ENCODE results near the gene ESPL1. TPM values are rescaled to one million over a fixed set of nuclear protein-coding genes. Genes with fewer than 3 reads are reported as not detected.

The ESPL1 gene
- total RNA-seq, 3 donors from 2014 or later, result 19.9 to 21.9 (median 20.0) TPM

- Mint-ChIP-seq H3K36me3 (ENCODE audit: insufficient read depth) (no peaks in the 10 kb centered on the region), H3K9me3 (no peaks in the 10 kb centered on the region), H3K27me3 (ENCODE audit: low read depth) (no peaks in the 10 kb centered on the region), H3K4me3 (no peak overlapping the region), H3K4me1 (ENCODE audit: low read depth) (peaks cover 21% of the 10 kb centered on the region)
- no peak for ATAC-seq
- no peak for DNase-seq
Measured at GRCh38 chr12:53265783-53266182, 2.3 kb upstream of the ESPL1 start.

- DNase-seq, result peak; percentile 15
- Mint-ChIP-seq H3K4me3 (peak overlapping the region; percentile 99), H3K36me3 (ENCODE audit: insufficient read depth) (no peaks in the 10 kb centered on the region), H3K27me3 (ENCODE audit: low read depth) (no peaks in the 10 kb centered on the region), H3K4me1 (ENCODE audit: low read depth) (peaks cover 21% of the 10 kb centered on the region), H3K9me3 (no peaks in the 10 kb centered on the region)
- peak; percentile 44 to 48 for ATAC-seq
Measured at GRCh38 chr12:53267306-53267998, 647 bp upstream of the ESPL1 start.

- no peaks in the 10 kb centered on the region for H3K36me3 Mint-ChIP-seq (ENCODE audit: insufficient read depth)
- ATAC-seq (peak; percentile 6 to 14), DNase-seq (no peak)
- peak overlapping the region; percentile 99 for H3K4me3 Mint-ChIP-seq
- H3K4me1 Mint-ChIP-seq (ENCODE audit: low read depth), result peaks cover 21% of the 10 kb centered on the region
- no peaks in the 10 kb centered on the region for H3K27me3 Mint-ChIP-seq (ENCODE audit: low read depth)
- no peaks in the 10 kb centered on the region for H3K9me3 Mint-ChIP-seq
Measured at GRCh38 chr12:53268630-53269562, 797 bp downstream of the ESPL1 start.

GRCh38 chr12:53274445-53274844 lies 6.3 kb downstream of the ESPL1 start:
- Mint-ChIP-seq H3K4me3 (no peak overlapping the region), H3K36me3 (ENCODE audit: insufficient read depth) (no peaks in the 10 kb centered on the region), H3K27me3 (ENCODE audit: low read depth) (no peaks in the 10 kb centered on the region)

GRCh38 chr12:53276511-53276910 lies 8.4 kb downstream of the ESPL1 start:
- ATAC-seq (no peak), DNase-seq (no peak)
- no peaks in the 10 kb centered on the region for H3K36me3 Mint-ChIP-seq (ENCODE audit: insufficient read depth)
- H3K27me3 Mint-ChIP-seq (ENCODE audit: low read depth), result no peaks in the 10 kb centered on the region
- H3K4me3 Mint-ChIP-seq, result no peak overlapping the region
- H3K9me3 Mint-ChIP-seq, result no peaks in the 10 kb centered on the region
- H3K4me1 Mint-ChIP-seq (ENCODE audit: low read depth), result no peaks in the 10 kb centered on the region

More at GRCh38 chr12:53274445-53274844, 6.3 kb downstream of the ESPL1 start:
- DNase-seq (no peak), ATAC-seq (no peak)
- Mint-ChIP-seq H3K9me3 (no peaks in the 10 kb centered on the region), H3K4me1 (ENCODE audit: low read depth) (no peaks in the 10 kb centered on the region)

- Mint-ChIP-seq H3K27me3 (ENCODE audit: low read depth) (no peaks in the 10 kb centered on the region), H3K4me1 (ENCODE audit: low read depth) (no peaks in the 10 kb centered on the region), H3K9me3 (no peaks in the 10 kb centered on the region), H3K36me3 (ENCODE audit: insufficient read depth) (no peaks in the 10 kb centered on the region), H3K4me3 (no peak overlapping the region)
- no peak for ATAC-seq
- DNase-seq, result no peak
Measured at GRCh38 chr12:53277981-53278380, 9.9 kb downstream of the ESPL1 start.

GRCh38 chr12:53279283-53279869 lies 11.3 kb downstream of the ESPL1 start:
- DNase-seq, result no peak
- H3K4me1 Mint-ChIP-seq (ENCODE audit: low read depth), result no peaks in the 10 kb centered on the region
- H3K4me3 Mint-ChIP-seq, result no peak overlapping the region
- ATAC-seq, result no peak
- H3K9me3 Mint-ChIP-seq, result no peaks in the 10 kb centered on the region
- no peaks in the 10 kb centered on the region for H3K36me3 Mint-ChIP-seq (ENCODE audit: insufficient read depth)
- H3K27me3 Mint-ChIP-seq (ENCODE audit: low read depth), result no peaks in the 10 kb centered on the region

GRCh38 chr12:53279888-53280498 lies 11.9 kb downstream of the ESPL1 start:
- H3K36me3 Mint-ChIP-seq (ENCODE audit: insufficient read depth), result no peaks in the 10 kb centered on the region
- DNase-seq, result no peak
- no peaks in the 10 kb centered on the region for H3K9me3 Mint-ChIP-seq

GRCh38 chr12:53286448-53286847 lies 18.3 kb downstream of the ESPL1 start:
- H3K27me3 Mint-ChIP-seq (ENCODE audit: low read depth), result no peaks in the 10 kb centered on the region
- H3K4me3 Mint-ChIP-seq, result no peak overlapping the region
- H3K4me1 Mint-ChIP-seq (ENCODE audit: low read depth), result peaks cover 13% of the 10 kb centered on the region
- no peaks in the 10 kb centered on the region for H3K9me3 Mint-ChIP-seq
- H3K36me3 Mint-ChIP-seq (ENCODE audit: insufficient read depth), result no peaks in the 10 kb centered on the region
- no peak for ATAC-seq
- DNase-seq, result no peak

More at GRCh38 chr12:53279888-53280498, 11.9 kb downstream of the ESPL1 start:
- no peaks in the 10 kb centered on the region for H3K27me3 Mint-ChIP-seq (ENCODE audit: low read depth)
- H3K4me1 Mint-ChIP-seq (ENCODE audit: low read depth), result no peaks in the 10 kb centered on the region
- H3K4me3 Mint-ChIP-seq, result no peak overlapping the region
- ATAC-seq, result no peak

GRCh38 chr12:53287741-53288216 lies 19.7 kb downstream of the ESPL1 start:
- H3K27me3 Mint-ChIP-seq (ENCODE audit: low read depth), result no peaks in the 10 kb centered on the region
- no peaks in the 10 kb centered on the region for H3K36me3 Mint-ChIP-seq (ENCODE audit: insufficient read depth)
- no peak overlapping the region for H3K4me3 Mint-ChIP-seq
- peaks cover 15% of the 10 kb centered on the region for H3K4me1 Mint-ChIP-seq (ENCODE audit: low read depth)
- DNase-seq (peak; percentile 72), ATAC-seq (peak; percentile 88 to 89)
- no peaks in the 10 kb centered on the region for H3K9me3 Mint-ChIP-seq

- Mint-ChIP-seq H3K27me3 (ENCODE audit: low read depth) (no peaks in the 10 kb centered on the region), H3K9me3 (no peaks in the 10 kb centered on the region), H3K36me3 (ENCODE audit: insufficient read depth) (no peaks in the 10 kb centered on the region), H3K4me3 (no peak overlapping the region), H3K4me1 (ENCODE audit: low read depth) (peaks cover 15% of the 10 kb centered on the region)
- DNase-seq, result no peak
- ATAC-seq, result no peak
Measured at GRCh38 chr12:53288322-53288721, 20.2 kb downstream of the ESPL1 start.

GRCh38 chr12:53289891-53290290 lies 21.8 kb downstream of the ESPL1 start:
- H3K9me3 Mint-ChIP-seq, result no peaks in the 10 kb centered on the region
- ATAC-seq (no peak), DNase-seq (no peak)
- peaks cover 19% of the 10 kb centered on the region for H3K4me1 Mint-ChIP-seq (ENCODE audit: low read depth)
- no peak overlapping the region for H3K4me3 Mint-ChIP-seq
- H3K36me3 Mint-ChIP-seq (ENCODE audit: insufficient read depth), result no peaks in the 10 kb centered on the region
- no peaks in the 10 kb centered on the region for H3K27me3 Mint-ChIP-seq (ENCODE audit: low read depth)

- ATAC-seq (no peak), DNase-seq (no peak)
- Mint-ChIP-seq H3K4me3 (no peak overlapping the region), H3K27me3 (ENCODE audit: low read depth) (no peaks in the 10 kb centered on the region), H3K9me3 (no peaks in the 10 kb centered on the region), H3K36me3 (ENCODE audit: insufficient read depth) (no peaks in the 10 kb centered on the region), H3K4me1 (ENCODE audit: low read depth) (peaks cover 26% of the 10 kb centered on the region)
Measured at GRCh38 chr12:53290661-53291060, 22.6 kb downstream of the ESPL1 start.

- peaks cover 1% of the 10 kb centered on the region for H3K36me3 Mint-ChIP-seq (ENCODE audit: insufficient read depth)
Measured at GRCh38 chr12:53292426-53292825, 24.3 kb downstream of the ESPL1 start.

More at GRCh38 chr12:53292426-53292825, 24.3 kb downstream of the ESPL1 start:
- H3K4me3 Mint-ChIP-seq, result no peak overlapping the region
- DNase-seq (no peak), ATAC-seq (no peak)
- H3K4me1 Mint-ChIP-seq (ENCODE audit: low read depth), result peaks cover 38% of the 10 kb centered on the region
- no peaks in the 10 kb centered on the region for H3K27me3 Mint-ChIP-seq (ENCODE audit: low read depth)
- H3K9me3 Mint-ChIP-seq, result no peaks in the 10 kb centered on the region

All from activated T-cell treated with anti-CD3 and anti-CD28 coated beads, Interleukin-2, amount 50 U/mL, for 4 hours (primary cell).